HG03060 (cell line): Measurements from ENCODE around the gene BRCC3.

ENCODE experiments used
- ATAC-seq: cut with Tn5 transposase; IDR thresholded peaks from one replicate; pipeline ENCODE4 v1.9.1; 2021; ENCODE audit warnings: low read depth, moderate number of reproducible peaks; ENCODE audit not compliant: unreplicated experiment

The BRCC3 gene

GRCh38 chrX:155070975-155071693 is at the start of gene BRCC3, which contains the start of the genes CMC4 and MTCP1:
BRCC3 (plus strand) TSS chrX:155071508; CDS start chrX:155071528, 20 bp downstream.
CMC4 (minus strand) TSS chrX:155071136; CDS start chrX:155064023, 7,113 bp downstream.
MTCP1 (minus strand) TSS chrX:155071136; CDS start chrX:155066010, 5,126 bp downstream.
- ATAC-seq, result peak; percentile 60

GRCh38 chrX:155022585-155022984 is 48.7 kb upstream of the BRCC3 start, which contains the start of gene F8:
F8 (minus strand) TSS chrX:155022723; CDS start chrX:155022552, 171 bp downstream.
- no peak for ATAC-seq

GRCh38 chrX:155023907-155024833 is 47.1 kb upstream of the BRCC3 start:
- no peak for ATAC-seq

GRCh38 chrX:155026420-155026726 is 44.9 kb upstream of the BRCC3 start:
- no peak for ATAC-seq

GRCh38 chrX:155026727-155027508 is 44.4 kb upstream of the BRCC3 start, which contains the start of gene FUNDC2:
FUNDC2 (plus strand) TSS chrX:155026844; CDS start chrX:155026939, 95 bp downstream.
- peak; percentile 79 for ATAC-seq

- ATAC-seq, result no peak
Measured at GRCh38 chrX:155027509-155028066, 43.7 kb upstream of the BRCC3 start.

- ATAC-seq, result no peak
Measured at GRCh38 chrX:155028129-155028528, 43.2 kb upstream of the BRCC3 start.

GRCh38 chrX:155028877-155029291 is 42.4 kb upstream of the BRCC3 start:
- ATAC-seq, result no peak

- ATAC-seq, result no peak
Measured at GRCh38 chrX:155031657-155032056, 39.7 kb upstream of the BRCC3 start.

GRCh38 chrX:155035688-155036087 is 35.6 kb upstream of the BRCC3 start:
- ATAC-seq, result no peak

- no peak for ATAC-seq
Measured at GRCh38 chrX:155046129-155046810, 25.0 kb upstream of the BRCC3 start.

- no peak for ATAC-seq
Measured at GRCh38 chrX:155046811-155047528, 24.3 kb upstream of the BRCC3 start.

- no peak for ATAC-seq
Measured at GRCh38 chrX:155048977-155049619, 22.2 kb upstream of the BRCC3 start.

GRCh38 chrX:155052738-155053498 is 18.4 kb upstream of the BRCC3 start:
- ATAC-seq, result no peak

GRCh38 chrX:155053656-155054055 is 17.7 kb upstream of the BRCC3 start:
- ATAC-seq, result no peak

- no peak for ATAC-seq
Measured at GRCh38 chrX:155054255-155054654, 17.1 kb upstream of the BRCC3 start.

- ATAC-seq, result no peak
Measured at GRCh38 chrX:155055494-155055893, 15.8 kb upstream of the BRCC3 start.

- ATAC-seq, result no peak
Measured at GRCh38 chrX:155056471-155056870, 14.8 kb upstream of the BRCC3 start.
